Neutrophil (primary cell): ENCODE measurements around the gene KLF11.

Source experiments
- H3K27ac ChIP-seq: fragments of 200-600 bp; sonication (generic); 2 replicates; pipeline ENCODE4 v1.5.1; 2016; ENCODE audit warnings: mild to moderate bottlenecking, moderate library complexity
- H3K27me3 ChIP-seq: fragments of 200-600 bp; sonication (generic); 2 replicates; pipeline ENCODE4 v1.6.0; 2016; ENCODE audit warnings: mild to moderate bottlenecking
- H3K36me3 ChIP-seq: fragments of 200-600 bp; sonication (generic); 2 replicates; pipeline ENCODE4 v1.5.1; 2017
- H3K4me1 ChIP-seq, 2 experiments: fragments of 200-600 bp in 1 of 2; sonication (generic) in 1 of 2; 1 replicate in 1 of 2; 2 replicates in 1 of 2; pipeline versions ENCODE4 v1.5.1 to v1.6.1; 2013 to 2016; ENCODE audit warnings: low read depth in 1 of 2, low read length in 1 of 2, mild to moderate bottlenecking in 1 of 2, moderate library complexity in 1 of 2; ENCODE audit not compliant: control insufficient read depth in 1 of 2, insufficient read depth in 1 of 2
- H3K4me3 ChIP-seq, 2 experiments: fragments of 200-600 bp in 1 of 2; sonication (generic) in 1 of 2; 1 replicate in 1 of 2; 2 replicates in 1 of 2; pipeline ENCODE4 v1.5.1; 2013 to 2016; ENCODE audit warnings: low read depth in 1 of 2, low read length in 1 of 2, mild to moderate bottlenecking in 1 of 2, moderate library complexity in 1 of 2
- H3K9me3 ChIP-seq: fragments of 200-600 bp; sonication (generic); 2 replicates; pipeline ENCODE4 v1.5.1; 2016
- TF ChIP-seq, protein P1 (sequence below): fragments of 200-600 bp; sonication (generic); IDR thresholded peaks from 2 replicates; pipeline ENCODE4 v1.5.1; 2016; ENCODE audit warnings: antibody characterized with exemption

Gene KLF11

DNA sequence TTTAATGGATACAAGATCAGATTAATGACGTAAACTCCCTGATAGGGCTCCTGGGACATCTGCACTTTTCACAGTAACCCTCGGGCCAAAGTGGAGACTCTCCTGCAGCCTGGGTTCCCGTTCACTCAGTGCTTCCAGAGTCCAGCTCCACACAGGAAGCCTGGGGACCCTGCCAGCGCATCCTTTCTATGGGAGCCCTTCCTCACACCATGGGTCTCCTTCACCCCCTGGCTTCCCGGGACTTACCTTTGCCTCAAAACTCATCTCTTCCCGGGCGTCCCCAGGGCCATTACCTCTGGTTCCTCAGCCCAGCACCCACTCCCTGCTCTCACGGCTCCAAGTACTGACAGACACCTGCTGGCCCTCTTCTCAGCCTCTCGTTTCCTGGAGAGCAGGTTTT is 40.7 kb upstream of the KLF11 start:
- Histone ChIP-seq H3K9me3 (no peaks in the 10 kb centered on the region), H3K27me3 (peaks cover 41% of the 10 kb centered on the region), H3K36me3 (no peaks in the 10 kb centered on the region), H3K4me1 (peaks cover 10% of the 10 kb centered on the region in 2 experiments), H3K27ac (no peak overlapping the region), H3K4me3 (no peak overlapping the region)
- TF ChIP-seq, protein P1, sequence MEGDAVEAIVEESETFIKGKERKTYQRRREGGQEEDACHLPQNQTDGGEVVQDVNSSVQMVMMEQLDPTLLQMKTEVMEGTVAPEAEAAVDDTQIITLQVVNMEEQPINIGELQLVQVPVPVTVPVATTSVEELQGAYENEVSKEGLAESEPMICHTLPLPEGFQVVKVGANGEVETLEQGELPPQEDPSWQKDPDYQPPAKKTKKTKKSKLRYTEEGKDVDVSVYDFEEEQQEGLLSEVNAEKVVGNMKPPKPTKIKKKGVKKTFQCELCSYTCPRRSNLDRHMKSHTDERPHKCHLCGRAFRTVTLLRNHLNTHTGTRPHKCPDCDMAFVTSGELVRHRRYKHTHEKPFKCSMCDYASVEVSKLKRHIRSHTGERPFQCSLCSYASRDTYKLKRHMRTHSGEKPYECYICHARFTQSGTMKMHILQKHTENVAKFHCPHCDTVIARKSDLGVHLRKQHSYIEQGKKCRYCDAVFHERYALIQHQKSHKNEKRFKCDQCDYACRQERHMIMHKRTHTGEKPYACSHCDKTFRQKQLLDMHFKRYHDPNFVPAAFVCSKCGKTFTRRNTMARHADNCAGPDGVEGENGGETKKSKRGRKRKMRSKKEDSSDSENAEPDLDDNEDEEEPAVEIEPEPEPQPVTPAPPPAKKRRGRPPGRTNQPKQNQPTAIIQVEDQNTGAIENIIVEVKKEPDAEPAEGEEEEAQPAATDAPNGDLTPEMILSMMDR, result no peak

DNA sequence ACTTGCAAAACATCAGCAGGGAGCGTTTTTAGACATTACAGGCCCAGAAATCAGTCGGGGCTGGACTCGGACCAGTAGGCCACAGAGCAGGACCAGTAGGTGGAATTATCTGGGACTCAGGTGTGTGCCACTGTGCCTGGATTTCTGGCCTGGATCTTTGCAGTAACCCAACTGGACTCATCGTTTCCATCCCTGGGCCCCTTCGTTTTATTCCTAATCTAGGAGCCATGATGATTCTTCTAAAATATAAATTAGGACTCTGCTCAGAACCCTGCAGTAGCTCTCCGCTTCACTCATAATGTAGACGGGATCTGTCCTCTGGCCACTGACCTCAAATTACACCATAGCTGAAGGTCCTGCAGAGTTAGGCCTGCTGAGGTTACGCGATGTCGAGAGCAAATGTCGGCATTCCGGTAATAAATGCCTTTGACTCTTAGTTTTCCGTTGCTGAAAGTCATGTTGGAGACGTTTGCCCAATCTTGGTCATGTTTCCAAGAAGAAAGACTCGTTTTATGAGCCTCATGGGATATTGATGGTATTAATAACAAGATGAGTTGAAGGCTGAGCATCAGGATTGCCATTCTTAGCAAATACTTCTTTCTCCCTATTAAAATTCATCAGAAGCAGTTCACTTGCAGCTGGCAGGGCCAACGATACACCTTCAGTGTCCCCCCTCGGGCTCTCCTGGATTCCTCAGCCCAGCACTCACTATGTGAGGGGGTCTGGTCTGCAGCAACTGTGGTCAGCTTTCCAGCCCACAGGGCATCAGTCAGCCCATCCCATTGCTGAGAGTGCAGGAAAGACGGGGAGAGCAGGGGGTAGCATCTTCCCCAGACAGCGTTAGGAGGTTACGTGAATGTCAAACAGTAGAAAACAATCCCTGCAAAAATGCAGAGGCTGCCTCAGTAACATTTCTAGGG is 39.9 kb upstream of the KLF11 start:
- no peaks in the 10 kb centered on the region for H3K36me3 ChIP-seq
- no peak overlapping the region for H3K4me3 ChIP-seq
- TF ChIP-seq, protein P1, result no peak
- H3K27ac ChIP-seq, result no peak overlapping the region
- H3K9me3 ChIP-seq, result no peaks in the 10 kb centered on the region
- H3K4me1 ChIP-seq, result peaks cover 10% of the 10 kb centered on the region in 2 experiments
- peaks cover 49% of the 10 kb centered on the region for H3K27me3 ChIP-seq

DNA sequence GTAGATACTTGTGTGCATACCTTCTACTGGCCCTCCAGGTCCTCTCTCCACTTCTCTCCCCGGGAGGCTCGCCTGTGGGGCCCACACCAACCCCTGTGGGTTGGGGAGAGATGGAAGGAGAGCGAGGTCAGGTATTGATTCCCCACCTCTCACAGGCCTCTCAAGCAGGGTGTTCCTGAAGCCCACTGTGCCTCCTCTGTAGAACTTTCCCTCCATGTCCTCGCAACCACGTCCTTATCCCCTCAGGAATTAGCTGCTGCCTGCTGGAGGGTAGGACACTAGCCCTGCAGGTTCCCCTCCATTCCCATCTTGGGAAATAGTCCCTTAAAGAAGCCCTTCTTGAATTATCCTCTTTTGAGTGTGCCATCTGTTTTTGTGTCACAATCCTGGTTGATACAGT is 38.9 kb upstream of the KLF11 start:
- no peaks in the 10 kb centered on the region for H3K9me3 ChIP-seq
- TF ChIP-seq, protein P1, result no peak
- H3K4me1 ChIP-seq, result peaks cover 10% of the 10 kb centered on the region in 2 experiments
- H3K4me3 ChIP-seq, result no peak overlapping the region
- no peaks in the 10 kb centered on the region for H3K36me3 ChIP-seq
- peaks cover 58% of the 10 kb centered on the region for H3K27me3 ChIP-seq
- no peak overlapping the region for H3K27ac ChIP-seq

DNA sequence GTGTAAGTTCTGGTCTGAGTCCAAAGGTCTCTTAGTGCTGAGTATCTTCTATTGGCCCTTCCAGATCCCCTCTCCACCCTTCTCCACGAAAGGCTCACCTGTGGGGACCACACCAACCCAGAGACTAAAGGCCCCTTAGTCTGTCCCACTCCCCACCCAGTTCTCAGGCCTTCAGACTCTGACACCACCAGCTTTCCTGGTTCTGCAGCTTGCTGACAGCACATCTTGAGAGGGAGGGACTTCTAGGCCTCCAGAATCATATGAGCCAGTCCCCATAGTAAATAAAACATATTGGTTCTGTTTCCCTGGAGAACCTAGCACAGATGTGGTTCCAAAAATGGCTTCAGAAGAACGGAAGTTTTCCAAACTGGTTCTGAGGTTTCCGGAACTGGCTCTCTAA is 38.5 kb upstream of the KLF11 start:
- Histone ChIP-seq H3K27ac (no peak overlapping the region), H3K4me1 (peaks cover 10% of the 10 kb centered on the region in 2 experiments), H3K4me3 (no peak overlapping the region), H3K36me3 (no peaks in the 10 kb centered on the region), H3K27me3 (peaks cover 59% of the 10 kb centered on the region), H3K9me3 (no peaks in the 10 kb centered on the region)
- TF ChIP-seq, protein P1, result no peak

DNA sequence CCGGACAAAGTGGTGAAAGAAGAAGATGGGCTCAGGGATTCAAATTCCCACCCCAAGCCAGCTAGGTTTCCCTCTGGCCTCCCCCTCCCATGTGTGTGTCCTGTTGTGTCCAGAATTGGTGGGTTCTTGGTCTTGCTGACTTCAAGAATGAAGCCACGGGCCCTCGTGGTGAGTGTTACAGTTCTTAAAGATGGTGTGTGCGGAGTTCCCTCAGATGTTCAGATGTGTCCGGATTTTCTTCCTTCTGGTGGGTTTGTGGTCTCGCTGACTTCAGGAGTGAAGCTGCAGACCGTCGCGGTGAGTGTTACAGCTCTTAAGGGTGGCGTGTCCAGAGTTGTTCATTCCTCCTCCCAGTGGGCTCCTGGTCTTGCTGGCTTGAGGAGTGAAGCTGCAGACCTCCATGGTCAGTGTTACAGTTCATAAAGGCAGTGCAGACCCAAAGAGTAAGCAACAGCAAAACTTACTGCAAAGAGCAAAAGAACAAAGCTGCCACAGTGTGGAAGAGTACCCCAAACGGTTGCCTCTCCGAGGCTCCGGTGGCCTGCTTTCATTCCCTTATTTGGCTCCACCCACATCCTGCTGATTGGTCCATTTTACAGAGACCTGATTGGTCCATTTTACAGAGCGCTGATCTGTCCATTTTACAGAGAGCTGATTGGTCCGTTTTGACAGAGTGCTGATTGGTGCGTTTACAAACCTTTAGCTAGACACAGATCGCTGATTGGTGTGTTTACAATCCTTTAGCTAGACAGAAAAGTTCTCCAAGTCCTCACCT is 37.7 kb upstream of the KLF11 start:
- Histone ChIP-seq H3K9me3 (no peaks in the 10 kb centered on the region), H3K4me3 (no peak overlapping the region), H3K4me1 (peaks cover 10% of the 10 kb centered on the region in 2 experiments), H3K36me3 (no peaks in the 10 kb centered on the region), H3K27me3 (peaks cover 59% of the 10 kb centered on the region), H3K27ac (no peak overlapping the region)
- TF ChIP-seq, protein P1, result no peak
